ENCODE results near the gene CCDC50. TPM values are rescaled to one million over a fixed set of nuclear protein-coding genes. Genes with fewer than 3 reads are reported as not detected.

Gene CCDC50
- total RNA-seq, 1 experiment from 2014 or later: 106 TPM

DNA sequence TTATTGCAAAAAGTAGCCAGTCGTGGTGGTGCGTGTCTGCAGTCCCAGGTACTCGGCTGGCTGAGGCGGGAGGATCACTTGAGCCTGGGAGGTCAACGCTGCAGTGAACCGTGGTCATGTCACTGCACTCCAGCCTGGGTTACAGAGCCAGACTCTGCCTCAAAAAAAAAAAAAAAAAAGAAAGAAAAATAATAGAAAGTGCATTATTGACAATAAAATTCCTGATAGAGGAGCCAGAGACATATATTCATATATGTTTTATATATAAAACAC, 88.2 kb downstream of the CCDC50 start:
- Histone ChIP-seq H3K27me3 (ENCODE audit: insufficient read depth, low read depth) (no peaks in the 10 kb centered on the region), H3K9me2 (ENCODE audit: insufficient read depth) (no peaks in the 10 kb centered on the region), H3K4me3 (no peak overlapping the region), H3K79me2 (ENCODE audit: low read depth) (no peaks in the 10 kb centered on the region), H3K9me3 (ENCODE audit: insufficient read depth, low read depth) (no peaks in the 10 kb centered on the region), H3K4me1 (replicated peaks; ENCODE audit: insufficient read depth) (peaks cover 8% of the 10 kb centered on the region), H3K36me3 (ENCODE audit: low read depth) (no peaks in the 10 kb centered on the region), H3K27ac (no peak overlapping the region), H2AFZ (no peak overlapping the region), H3F3A (ENCODE audit: insufficient read depth, low read depth) (no peaks in the 10 kb centered on the region), H3K4me2 (no peak overlapping the region), H4K20me1 (ENCODE audit: insufficient read depth) (no peaks in the 10 kb centered on the region)
- CTCF ChIA-PET: no interaction called here
- no peak for DNase-seq
- intact Hi-C loops (cut with micrococcal nuclease; ENCODE audit: unreplicated experiment): loop anchor here (1.0 to 10.0 kb wide), 8 partner anchors 363 to 1027 kb away; no protein-coding TSS in a partner anchor
- no TSS peak for BruUV-seq (replicated peaks)
- TF ChIP-seq, protein P1, sequence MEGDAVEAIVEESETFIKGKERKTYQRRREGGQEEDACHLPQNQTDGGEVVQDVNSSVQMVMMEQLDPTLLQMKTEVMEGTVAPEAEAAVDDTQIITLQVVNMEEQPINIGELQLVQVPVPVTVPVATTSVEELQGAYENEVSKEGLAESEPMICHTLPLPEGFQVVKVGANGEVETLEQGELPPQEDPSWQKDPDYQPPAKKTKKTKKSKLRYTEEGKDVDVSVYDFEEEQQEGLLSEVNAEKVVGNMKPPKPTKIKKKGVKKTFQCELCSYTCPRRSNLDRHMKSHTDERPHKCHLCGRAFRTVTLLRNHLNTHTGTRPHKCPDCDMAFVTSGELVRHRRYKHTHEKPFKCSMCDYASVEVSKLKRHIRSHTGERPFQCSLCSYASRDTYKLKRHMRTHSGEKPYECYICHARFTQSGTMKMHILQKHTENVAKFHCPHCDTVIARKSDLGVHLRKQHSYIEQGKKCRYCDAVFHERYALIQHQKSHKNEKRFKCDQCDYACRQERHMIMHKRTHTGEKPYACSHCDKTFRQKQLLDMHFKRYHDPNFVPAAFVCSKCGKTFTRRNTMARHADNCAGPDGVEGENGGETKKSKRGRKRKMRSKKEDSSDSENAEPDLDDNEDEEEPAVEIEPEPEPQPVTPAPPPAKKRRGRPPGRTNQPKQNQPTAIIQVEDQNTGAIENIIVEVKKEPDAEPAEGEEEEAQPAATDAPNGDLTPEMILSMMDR (conservative IDR thresholded peaks at IDR 0.05): no peak
- no peak for TF ChIP-seq EZH2 (IDR thresholded peaks at IDR 0.05; ENCODE audit: low read depth)
- POLR2A ChIA-PET (ENCODE audit: unreplicated experiment): no interaction called here

DNA sequence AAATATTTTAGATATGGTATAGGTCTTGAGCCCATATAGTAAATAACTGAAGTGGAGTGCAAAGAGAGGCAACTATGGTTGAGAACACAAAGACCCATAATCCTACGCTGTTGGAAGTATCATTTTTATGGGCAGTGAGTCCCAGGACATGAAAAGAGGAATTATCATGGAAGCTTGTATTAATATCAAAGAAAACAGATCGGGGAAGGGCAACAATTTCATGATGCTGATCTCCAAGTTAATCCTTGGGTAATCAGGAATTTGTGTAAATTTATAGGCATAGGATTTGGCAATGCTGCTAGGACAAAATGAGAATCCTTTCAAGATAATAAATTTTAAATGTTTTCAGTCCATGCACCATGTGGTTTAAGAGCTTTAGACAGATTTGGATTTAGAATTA, 91.6 kb downstream of the CCDC50 start:
- Histone ChIP-seq H3K4me1 (replicated peaks; ENCODE audit: insufficient read depth) (no peaks in the 10 kb centered on the region), H3K9me3 (ENCODE audit: insufficient read depth, low read depth) (no peaks in the 10 kb centered on the region), H3K4me2 (no peak overlapping the region), H2AFZ (no peak overlapping the region), H3K9me2 (ENCODE audit: insufficient read depth) (no peaks in the 10 kb centered on the region; the same call in 1 of the 2 replicates), H3K36me3 (ENCODE audit: low read depth) (no peaks in the 10 kb centered on the region), H3K79me2 (ENCODE audit: low read depth) (no peaks in the 10 kb centered on the region), H3K27ac (no peak overlapping the region), H3K4me3 (no peak overlapping the region), H4K20me1 (ENCODE audit: insufficient read depth) (no peaks in the 10 kb centered on the region), H3F3A (ENCODE audit: insufficient read depth, low read depth) (no peaks in the 10 kb centered on the region), H3K27me3 (ENCODE audit: insufficient read depth, low read depth) (no peaks in the 10 kb centered on the region)
- DNase-seq: no peak
- no TSS peak for BruUV-seq (replicated peaks)
- ChIA-PET POLR2A (ENCODE audit: unreplicated experiment) (no interaction called here), CTCF (interaction anchor here (0.6 kb wide), 1 partner anchor 560 kb away, joined by 3 read pairs; no protein-coding TSS in a partner anchor)
- intact Hi-C loops (cut with micrococcal nuclease; ENCODE audit: unreplicated experiment): no loop called here
- TF ChIP-seq, protein P1 (conservative IDR thresholded peaks at IDR 0.05): no peak
- TF ChIP-seq EZH2 (IDR thresholded peaks at IDR 0.05; ENCODE audit: low read depth): no peak

DNA sequence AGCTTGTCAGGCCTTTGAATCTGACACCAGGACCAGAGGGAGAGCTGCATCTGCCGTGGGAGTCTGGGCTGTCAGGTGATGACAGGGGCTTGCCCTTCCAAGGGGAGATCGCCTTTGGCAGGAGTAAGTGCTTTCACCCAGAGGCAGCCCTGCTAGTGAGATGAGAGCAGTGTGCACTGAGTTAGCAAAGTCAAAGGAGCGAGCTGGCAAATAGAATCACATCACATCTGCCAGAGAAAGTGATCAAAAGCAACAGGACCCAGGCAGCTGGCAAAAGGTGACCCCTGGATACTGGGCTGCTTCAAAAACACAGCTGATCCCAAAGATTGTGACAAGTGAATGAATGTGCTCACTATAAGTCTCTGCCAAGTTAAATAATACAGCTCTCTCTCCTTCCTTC, 95.7 kb downstream of the CCDC50 start:
- Histone ChIP-seq H3K9me2 (ENCODE audit: insufficient read depth) (peaks cover 4% of the 10 kb centered on the region), H3K36me3 (ENCODE audit: low read depth) (no peaks in the 10 kb centered on the region), H3K4me1 (replicated peaks; ENCODE audit: insufficient read depth) (peaks cover 6% of the 10 kb centered on the region), H4K20me1 (ENCODE audit: insufficient read depth) (no peaks in the 10 kb centered on the region), H2AFZ (no peak overlapping the region), H3K4me3 (no peak overlapping the region), H3K27ac (no peak overlapping the region), H3F3A (ENCODE audit: insufficient read depth, low read depth) (no peaks in the 10 kb centered on the region), H3K27me3 (ENCODE audit: insufficient read depth, low read depth) (no peaks in the 10 kb centered on the region), H3K9me3 (ENCODE audit: insufficient read depth, low read depth) (no peaks in the 10 kb centered on the region), H3K79me2 (ENCODE audit: low read depth) (no peaks in the 10 kb centered on the region), H3K4me2 (no peak overlapping the region)
- POLR2A ChIA-PET (ENCODE audit: unreplicated experiment): interaction anchor here (0.6 kb wide), 1 partner anchor 386 kb away, joined by 10 read pairs; no protein-coding TSS in a partner anchor
- intact Hi-C loops (cut with micrococcal nuclease; ENCODE audit: unreplicated experiment): no loop called here
- no peak for TF ChIP-seq EZH2 (IDR thresholded peaks at IDR 0.05; ENCODE audit: low read depth)
- TF ChIP-seq, protein P1 (conservative IDR thresholded peaks at IDR 0.05): no peak
- DNase-seq: no peak
- CTCF ChIA-PET: no interaction called here
- BruUV-seq (replicated peaks): no TSS peak

Data from PC-9 (cell line).